NCI-H1092 treated with DMSO at 0.1 percent for 48 hours (cell line): ENCODE measurements around the gene GNAL.
A peak's percentile ranks its signal among the peaks of the same experiment; 100 is the strongest.
"Not testable (repeated sequence)": the region's sequence is repeated elsewhere in the genome, so short reads cannot be mapped to it uniquely, and the experiment has no call there.

ENCODE experiments used
- DNase-seq: peaks from one replicate; lab custom pipeline; 2025; lab: John Stamatoyannopoulos, UW

GNAL gene

GRCh38 chr18:11906926-11907874, 218.1 kb downstream of the GNAL start:
- no peak for DNase-seq

- peak; percentile 77 for DNase-seq
Observed at GRCh38 chr18:11908182-11909060, 219.4 kb downstream of the GNAL start, which contains the start of gene MPPE1. Gene MPPE1, minus strand, starts transcription at chr18:11908317. Its CDS starts 11,053 bp downstream, at chr18:11897264.

- peak; percentile 24 for DNase-seq
Observed at GRCh38 chr18:11909061-11909455, 220.0 kb downstream of the GNAL start.

- no peak for DNase-seq
Observed at GRCh38 chr18:11909591-11910026, 220.5 kb downstream of the GNAL start.

GRCh38 chr18:11916880-11917279, 227.8 kb downstream of the GNAL start:
- not testable (repeated sequence) for DNase-seq

GRCh38 chr18:11919522-11919921, 230.5 kb downstream of the GNAL start:
- not testable (repeated sequence) for DNase-seq

- DNase-seq = no peak
Observed at GRCh38 chr18:11923450-11923849, 234.4 kb downstream of the GNAL start.

GRCh38 chr18:11925800-11926481, 236.9 kb downstream of the GNAL start:
- DNase-seq = no peak

GRCh38 chr18:11927497-11927896, 238.4 kb downstream of the GNAL start:
- no peak for DNase-seq

GRCh38 chr18:11932393-11932792, 243.3 kb downstream of the GNAL start:
- no peak for DNase-seq
